ENCODE results near the gene ITPRID2. TPM values are rescaled to one million over a fixed set of nuclear protein-coding genes. Genes with fewer than 3 reads are reported as not detected.

ITPRID2 gene
- total RNA-seq (100 to 1,000 TPM; 162 to 175 TPM), polyA plus RNA-seq (ENCODE audit: insufficient read length in 6 of 6) (100 to 1,000 TPM in 2 of 6 donors, 10 to 100 TPM in 4; 90.6 to 115 (median 96.6) TPM)
- long read RNA-seq, donor 1, full-length matches to known transcripts: 12 of 40 reads
- long read RNA-seq, donor 1, partial matches to known transcripts: 28 of 40 reads
- long read RNA-seq, donor 1, other reads (novel, unspliced or antisense): 0 of 40 reads
- long read RNA-seq, donor 2, full-length matches to known transcripts: 3 of 22 reads
- long read RNA-seq, donor 2, partial matches to known transcripts: 19 of 22 reads
- long read RNA-seq, donor 2, other reads (novel, unspliced or antisense): 0 of 22 reads
- long read RNA-seq, donor 3, full-length matches to known transcripts: 7 of 7 reads
- long read RNA-seq, donor 3, partial matches to known transcripts: 0 of 7 reads
- long read RNA-seq, donor 3, other reads (novel, unspliced or antisense): 0 of 7 reads
- long read RNA-seq, donor 4, partial matches to known transcripts: 15 of 20 reads
- long read RNA-seq, donor 4, other reads (novel, unspliced or antisense): 3 of 20 reads
- long read RNA-seq, donor 5, full-length matches to known transcripts: 4 of 14 reads
- long read RNA-seq, donor 5, partial matches to known transcripts: 10 of 14 reads
- long read RNA-seq, donor 5, other reads (novel, unspliced or antisense): 0 of 14 reads
- long read RNA-seq, donor 6, full-length matches to known transcripts: 3 of 60 reads
- long read RNA-seq, donor 6, partial matches to known transcripts: 57 of 60 reads
- long read RNA-seq, donor 6, other reads (novel, unspliced or antisense): 0 of 60 reads
- long read RNA-seq, donor 7, transcript ITPRID2-212 (2 exons, 2,526 nt): major isoform, 6 of 14 reads
- long read RNA-seq, donor 7, partial matches to known transcripts: 8 of 14 reads
- long read RNA-seq, donor 7, other reads (novel, unspliced or antisense): 0 of 14 reads
- long read RNA-seq, donor 8: 0 reads
- long read RNA-seq, donor 9: 0 reads
- long read RNA-seq, donor 10, partial matches to known transcripts: 3 of 5 reads
- long read RNA-seq, donor 10, other reads (novel, unspliced or antisense): 1 of 5 reads
- long read RNA-seq, donor 11, full-length matches to known transcripts: 2 of 14 reads
- long read RNA-seq, donor 11, partial matches to known transcripts: 12 of 14 reads
- long read RNA-seq, donor 11, other reads (novel, unspliced or antisense): 0 of 14 reads
- long read RNA-seq, donor 12, full-length matches to known transcripts: 5 of 11 reads
- long read RNA-seq, donor 12, partial matches to known transcripts: 6 of 11 reads
- long read RNA-seq, donor 12, other reads (novel, unspliced or antisense): 0 of 11 reads

GRCh38 chr2:181891258-181891965 is at the start of gene ITPRID2:
TSS of gene ITPRID2 (plus strand) at chr2:181891730. CDS start at chr2:181892067, 337 bp downstream.
- intact Hi-C loops (cut with DNase I): no loop called here
- ATAC-seq: peak; percentile 93
- Histone ChIP-seq H3K36me3 (no peaks in the 10 kb centered on the region), H3K4me3 (peak within 1 kb of the TSS; percentile 83 to 86), H3K27ac (peak within 1 kb of the TSS; percentile 98 to 99), H3K4me1 (peaks cover 0 to 41% of the 10 kb centered on the region in 2 donors), H3K27me3 (no peaks in the 10 kb centered on the region), H3K9me3 (no peaks in the 10 kb centered on the region)
- peak; percentile 82 to 98 (median 93) for DNase-seq
- no peak for TF ChIP-seq CTCF (IDR thresholded peaks at IDR 0.05)

- H3K27me3 ChIP-seq: no peaks in the 10 kb centered on the region
- H3K4me3 ChIP-seq: no peak overlapping the region
- no peaks in the 10 kb centered on the region for H3K36me3 ChIP-seq
- DNase-seq (no peak), ATAC-seq (no peak)
- no peak for TF ChIP-seq CTCF (IDR thresholded peaks at IDR 0.05)
- no peaks in the 10 kb centered on the region for H3K9me3 ChIP-seq
- peaks cover 3 to 14% of the 10 kb centered on the region in 2 donors for H3K4me1 ChIP-seq
- H3K27ac ChIP-seq: no peak overlapping the region
- intact Hi-C loops (cut with DNase I): no loop called here
These were observed 46.8 kb upstream of the ITPRID2 start for GRCh38 chr2:181844551-181845290.

- no peak overlapping the region for H3K27ac ChIP-seq
- intact Hi-C loops (cut with DNase I): no loop called here
- ATAC-seq (no peak), DNase-seq (no peak)
- H3K4me1 ChIP-seq: peaks cover 3 to 17% of the 10 kb centered on the region in 2 donors
- H3K4me3 ChIP-seq: no peak overlapping the region
- TF ChIP-seq CTCF (IDR thresholded peaks at IDR 0.05): no peak
- H3K9me3 ChIP-seq: no peaks in the 10 kb centered on the region
- no peaks in the 10 kb centered on the region for H3K36me3 ChIP-seq
- no peaks in the 10 kb centered on the region for H3K27me3 ChIP-seq
These were observed 44.9 kb upstream of the ITPRID2 start for GRCh38 chr2:181846399-181847197.

- ATAC-seq (no peak), DNase-seq (no peak)
- Histone ChIP-seq H3K4me1 (peaks cover 3 to 18% of the 10 kb centered on the region in 2 donors), H3K4me3 (no peak overlapping the region), H3K9me3 (no peaks in the 10 kb centered on the region), H3K27me3 (no peaks in the 10 kb centered on the region), H3K36me3 (no peaks in the 10 kb centered on the region), H3K27ac (no peak overlapping the region)
- no peak for TF ChIP-seq CTCF (IDR thresholded peaks at IDR 0.05)
- intact Hi-C loops (cut with DNase I): no loop called here
These were observed 44.4 kb upstream of the ITPRID2 start for GRCh38 chr2:181847198-181847556.
